NCI-H2171 treated with DMSO at 0.1 percent for 48 hours (cell line): ENCODE results near the gene KCNJ2.

Experiments used
- DNase-seq: peaks from one replicate; lab custom pipeline; 2025; lab: John Stamatoyannopoulos, UW

Gene KCNJ2

GRCh38 chr17:70159980-70160379, 9.4 kb upstream of the KCNJ2 start:
- no peak for DNase-seq

- DNase-seq = no peak
These were observed 7.8 kb upstream of the KCNJ2 start for GRCh38 chr17:70161519-70161918.

- peak; percentile 11 for DNase-seq
These were observed 3.9 kb upstream of the KCNJ2 start for GRCh38 chr17:70165383-70165782.

- DNase-seq = no peak
These were observed 2.7 kb upstream of the KCNJ2 start for GRCh38 chr17:70166615-70167014.

GRCh38 chr17:70168044-70168976, 1.0 kb upstream of the KCNJ2 start:
- peak; percentile 74 for DNase-seq

GRCh38 chr17:70169709-70170597, 621 bp downstream of the KCNJ2 start:
- peak; percentile 66 for DNase-seq

- DNase-seq = peak; percentile 61
These were observed 1.8 kb downstream of the KCNJ2 start for GRCh38 chr17:70171159-70171558.

GRCh38 chr17:70172449-70172848, 3.1 kb downstream of the KCNJ2 start:
- no peak for DNase-seq

- DNase-seq = no peak
These were observed 3.6 kb downstream of the KCNJ2 start for GRCh38 chr17:70172923-70173322.

GRCh38 chr17:70173681-70174080, 4.3 kb downstream of the KCNJ2 start:
- DNase-seq = no peak

- peak; percentile 40 for DNase-seq
These were observed 12.0 kb downstream of the KCNJ2 start for GRCh38 chr17:70181376-70181775.

GRCh38 chr17:70181866-70182265, 12.5 kb downstream of the KCNJ2 start:
- DNase-seq = no peak

- DNase-seq = no peak
These were observed 14.2 kb downstream of the KCNJ2 start for GRCh38 chr17:70183508-70183907.

- no peak for DNase-seq
These were observed 14.9 kb downstream of the KCNJ2 start for GRCh38 chr17:70184207-70184606.

- DNase-seq = no peak
These were observed 15.4 kb downstream of the KCNJ2 start for GRCh38 chr17:70184770-70185169.

- DNase-seq = no peak
These were observed 16.0 kb downstream of the KCNJ2 start for GRCh38 chr17:70185285-70185684.

- DNase-seq = no peak
These were observed 18.1 kb downstream of the KCNJ2 start for GRCh38 chr17:70187383-70187782.

- peak; percentile 92 for DNase-seq
These were observed 21.9 kb downstream of the KCNJ2 start for GRCh38 chr17:70190959-70191805.

- no peak for DNase-seq
These were observed 25.8 kb downstream of the KCNJ2 start for GRCh38 chr17:70195091-70195490.

- no peak for DNase-seq
These were observed 32.6 kb downstream of the KCNJ2 start for GRCh38 chr17:70201872-70202419.

- DNase-seq = no peak
These were observed 33.5 kb downstream of the KCNJ2 start for GRCh38 chr17:70202840-70203239.

GRCh38 chr17:70204431-70204830, 35.1 kb downstream of the KCNJ2 start:
- DNase-seq = no peak
